ENCODE results near the gene ZBTB17.

ZBTB17 gene

GRCh38 chr1:15994590-15995351 lies 18.9 kb upstream of the ZBTB17 start:
- Histone ChIP-seq H3K36me3 (no peaks in the 10 kb centered on the region), H4K20me1 (no peaks in the 10 kb centered on the region), H3K4me1 (peaks cover 0 to 26% (median 22%) of the 10 kb centered on the region in 10 experiments; a peak in 16 of 20 replicates), H3K27ac (no peak overlapping the region), H3K9me3 (replicated peaks in 1 of 11) (no peaks in the 10 kb centered on the region), H3K4me2 (no peak overlapping the region; a peak in 1 of 22 replicates), H3K9ac (no peak overlapping the region), H3K27me3 (no peaks in the 10 kb centered on the region), H3K4me3 (no peak overlapping the region)
- no peak for TF ChIP-seq Cebpa-rat (IDR thresholded peaks at IDR 0.05)

GRCh38 chr1:15994081-15994480 lies 18.2 kb upstream of the ZBTB17 start:
- Histone ChIP-seq H4K20me1 (no peaks in the 10 kb centered on the region), H3K9ac (no peak overlapping the region), H3K4me1 (peaks cover 0 to 26% (median 22%) of the 10 kb centered on the region in 10 experiments; a peak in 16 of 20 replicates), H3K27ac (no peak overlapping the region), H3K4me3 (no peak overlapping the region), H3K36me3 (no peaks in the 10 kb centered on the region), H3K9me3 (replicated peaks in 1 of 11) (no peaks in the 10 kb centered on the region), H3K4me2 (no peak overlapping the region; a peak in 2 of 22 replicates), H3K27me3 (no peaks in the 10 kb centered on the region)
- TF ChIP-seq Cebpa-rat (IDR thresholded peaks at IDR 0.05) = no peak

- Histone ChIP-seq H3K9ac (no peak overlapping the region; a peak in 1 of 22 replicates), H3K4me2 (no peak overlapping the region; a peak in 2 of 22 replicates), H3K27ac (no peak overlapping the region; a peak in 1 of 22 replicates), H3K36me3 (no peaks in the 10 kb centered on the region), H3K27me3 (no peaks in the 10 kb centered on the region), H3K4me1 (peaks cover 0 to 26% (median 22%) of the 10 kb centered on the region in 10 experiments; a peak in 16 of 20 replicates), H3K9me3 (replicated peaks in 1 of 11) (no peaks in the 10 kb centered on the region), H3K4me3 (no peak overlapping the region), H4K20me1 (no peaks in the 10 kb centered on the region)
- TF ChIP-seq Cebpa-rat (IDR thresholded peaks at IDR 0.05) = no peak
Measured at GRCh38 chr1:15993666-15994065, 17.8 kb upstream of the ZBTB17 start.

- H3K27ac ChIP-seq = peak overlapping the region in 2 of 11 experiments; percentile 26 to 34; a peak in 2 of 22 replicates
- H3K4me2 ChIP-seq = peak overlapping the region; percentile 1 to 83 (median 46); a peak in 17 of 22 replicates
Measured at GRCh38 chr1:15992582-15993500, 16.9 kb upstream of the ZBTB17 start.

GRCh38 chr1:15992187-15992553 lies 16.3 kb upstream of the ZBTB17 start:
- peak overlapping the region in 1 of 11 experiments; percentile 24; a peak in 1 of 22 replicates for H3K27ac ChIP-seq
- H3K4me1 ChIP-seq = peaks cover 0 to 26% (median 22%) of the 10 kb centered on the region in 10 experiments; a peak in 16 of 20 replicates
- no peak overlapping the region for H3K4me3 ChIP-seq
- H3K9ac ChIP-seq = peak overlapping the region in 2 of 11 experiments; percentile 28 to 33; a peak in 2 of 22 replicates
- H3K36me3 ChIP-seq = no peaks in the 10 kb centered on the region
- no peaks in the 10 kb centered on the region for H3K27me3 ChIP-seq
- no peaks in the 10 kb centered on the region for H4K20me1 ChIP-seq
- no peaks in the 10 kb centered on the region for H3K9me3 ChIP-seq (replicated peaks in 1 of 11)
- TF ChIP-seq Cebpa-rat (IDR thresholded peaks at IDR 0.05) = no peak
- peak overlapping the region in 9 of 11 experiments; percentile 15 to 83 (median 57); a peak in 16 of 22 replicates for H3K4me2 ChIP-seq

More at GRCh38 chr1:15992582-15993500, 16.9 kb upstream of the ZBTB17 start:
- TF ChIP-seq Cebpa-rat (IDR thresholded peaks at IDR 0.05) = no peak
- Histone ChIP-seq H4K20me1 (no peaks in the 10 kb centered on the region), H3K4me3 (no peak overlapping the region), H3K9me3 (replicated peaks in 1 of 11) (no peaks in the 10 kb centered on the region), H3K36me3 (no peaks in the 10 kb centered on the region), H3K9ac (peak overlapping the region in 5 of 11 experiments; percentile 2 to 40 (median 28); a peak in 5 of 22 replicates), H3K27me3 (no peaks in the 10 kb centered on the region), H3K4me1 (peaks cover 0 to 26% (median 22%) of the 10 kb centered on the region in 10 experiments; a peak in 16 of 20 replicates)

GRCh38 chr1:15991427-15992186 lies 15.7 kb upstream of the ZBTB17 start:
- no peaks in the 10 kb centered on the region for H3K36me3 ChIP-seq
- no peaks in the 10 kb centered on the region for H4K20me1 ChIP-seq
- no peak overlapping the region; a peak in 1 of 22 replicates for H3K27ac ChIP-seq
- H3K9me3 ChIP-seq (replicated peaks in 1 of 11) = no peaks in the 10 kb centered on the region
- H3K27me3 ChIP-seq = no peaks in the 10 kb centered on the region
- H3K4me3 ChIP-seq = no peak overlapping the region
- peaks cover 2 to 27% (median 24%) of the 10 kb centered on the region in 10 experiments; a peak in 18 of 20 replicates for H3K4me1 ChIP-seq
- H3K4me2 ChIP-seq = peak overlapping the region in 9 of 11 experiments; percentile 15 to 83 (median 57); a peak in 16 of 22 replicates
- H3K9ac ChIP-seq = no peak overlapping the region
- no peak for TF ChIP-seq Cebpa-rat (IDR thresholded peaks at IDR 0.05)

- H3K27ac ChIP-seq = no peak overlapping the region
- H3K4me3 ChIP-seq = no peak overlapping the region
- no peaks in the 10 kb centered on the region for H3K36me3 ChIP-seq
- no peaks in the 10 kb centered on the region for H3K27me3 ChIP-seq
- H4K20me1 ChIP-seq = no peaks in the 10 kb centered on the region
- no peaks in the 10 kb centered on the region for H3K9me3 ChIP-seq (replicated peaks in 1 of 11)
- H3K4me2 ChIP-seq = no peak overlapping the region
- TF ChIP-seq Cebpa-rat (IDR thresholded peaks at IDR 0.05) = no peak
- no peak overlapping the region for H3K9ac ChIP-seq
- peaks cover 19 to 45% (median 34%) of the 10 kb centered on the region in 10 experiments for H3K4me1 ChIP-seq
Measured at GRCh38 chr1:15989776-15990175, 13.9 kb upstream of the ZBTB17 start.

GRCh38 chr1:15988856-15989736 lies 13.2 kb upstream of the ZBTB17 start:
- H3K4me1 ChIP-seq = peaks cover 23 to 47% (median 35%) of the 10 kb centered on the region in 10 experiments
- no peaks in the 10 kb centered on the region for H4K20me1 ChIP-seq
- H3K36me3 ChIP-seq = no peaks in the 10 kb centered on the region
- no peak overlapping the region for H3K4me2 ChIP-seq
- no peaks in the 10 kb centered on the region for H3K27me3 ChIP-seq
- no peak overlapping the region for H3K27ac ChIP-seq
- H3K9ac ChIP-seq = no peak overlapping the region
- no peaks in the 10 kb centered on the region for H3K9me3 ChIP-seq (replicated peaks in 1 of 11)
- H3K4me3 ChIP-seq = no peak overlapping the region
- TF ChIP-seq Cebpa-rat (IDR thresholded peaks at IDR 0.05) = no peak

Measured in BLaER1 treated with 17β-estradiol and CSF1 and Interleukin-3, amounts not matched to agents 10 nM and 100 nM (cell line).